Calu3 (cell line): ENCODE measurements around the gene CCDC180. TPM values are rescaled to one million over a fixed set of nuclear protein-coding genes. Genes with fewer than 3 reads are reported as not detected.

Experiments
- BruUV-seq: library from RNA; stranded (reverse); fragments of 400-500 nt; replicated peaks from 2 replicates; lab custom pipeline; 2021; lab: Mats Ljungman, UMichigan
- CTCF ChIA-PET: fragments of 300-600 bp; sonication (Branson Sonifier 250); formaldehyde crosslinking; loops from one replicate; lab custom pipeline; 2022; ENCODE audit warnings: antibody characterized with exemption; lab: Charles Lee
- DNase-seq: peaks from one replicate; pipeline ENCODE4 v3.0.0; 2022
- H3K27ac Mint-ChIP-seq: one replicate; pipeline ENCODE4 v1.8.0; 2022; ENCODE audit warnings: mixed read lengths; ENCODE audit not compliant: unreplicated experiment
- H3K27me3 Mint-ChIP-seq: one replicate; pipeline ENCODE4 v1.8.0; 2022; ENCODE audit warnings: mixed read lengths; ENCODE audit not compliant: unreplicated experiment
- H3K36me3 Mint-ChIP-seq: one replicate; pipeline ENCODE4 v1.8.0; 2022; ENCODE audit warnings: mild to moderate bottlenecking, moderate library complexity, mixed read lengths; ENCODE audit not compliant: insufficient read depth, unreplicated experiment
- H3K4me1 Mint-ChIP-seq: one replicate; pipeline ENCODE4 v1.8.0; 2022; ENCODE audit warnings: mild to moderate bottlenecking, low read depth, mixed read lengths; ENCODE audit not compliant: unreplicated experiment
- H3K4me3 Mint-ChIP-seq: one replicate; pipeline ENCODE4 v1.8.0; 2022; ENCODE audit warnings: mild to moderate bottlenecking, low read depth, moderate library complexity, mixed read lengths; ENCODE audit not compliant: unreplicated experiment
- H3K9me3 Mint-ChIP-seq: one replicate; pipeline ENCODE4 v1.8.0; 2022; ENCODE audit warnings: low read depth, mixed read lengths; ENCODE audit not compliant: unreplicated experiment
- CTCF ChIP-seq: fragments of 200-600 bp; IDR thresholded peaks from one replicate; pipeline ENCODE4 v1.8.0; 2022; ENCODE audit warnings: antibody characterized with exemption; ENCODE audit not compliant: unreplicated experiment
- intact Hi-C: fragments of 100-400 bp; cut with micrococcal nuclease; formaldehyde crosslinking; loops from one replicate; pipeline ENCODE4 v1.10.0; 2022; ENCODE audit not compliant: unreplicated experiment
- total RNA-seq: library from RNA; stranded (reverse); gene quantifications from 2 replicates; pipeline ENCODE4 v1.2.3, GENCODE V29; 2022

Gene CCDC180
- total RNA-seq, 1 experiment from 2014 or later, result 3.0 TPM

- no peak for TF ChIP-seq CTCF
- no TSS peak for BruUV-seq
- no peaks in the 10 kb centered on the region for H3K27me3 Mint-ChIP-seq
These were observed 5.8 kb downstream of the CCDC180 start for GRCh38 chr9:97313243-97313642.

GRCh38 chr9:97313746-97314145 lies 6.3 kb downstream of the CCDC180 start:
- H3K27me3 Mint-ChIP-seq, result no peaks in the 10 kb centered on the region
- peaks cover 5% of the 10 kb centered on the region for H3K36me3 Mint-ChIP-seq
- CTCF ChIA-PET, result no interaction called here
- no peak for DNase-seq
- no peak for TF ChIP-seq CTCF
- H3K9me3 Mint-ChIP-seq, result no peaks in the 10 kb centered on the region
- intact Hi-C loops, result no loop called here
- H3K4me1 Mint-ChIP-seq, result no peaks in the 10 kb centered on the region
- no TSS peak for BruUV-seq
- no peak overlapping the region for H3K4me3 Mint-ChIP-seq
- H3K27ac Mint-ChIP-seq, result no peak overlapping the region

More at GRCh38 chr9:97313243-97313642, 5.8 kb downstream of the CCDC180 start:
- no peak for DNase-seq
- Mint-ChIP-seq H3K36me3 (peaks cover 5% of the 10 kb centered on the region), H3K27ac (no peak overlapping the region), H3K4me1 (no peaks in the 10 kb centered on the region), H3K4me3 (no peak overlapping the region), H3K9me3 (no peaks in the 10 kb centered on the region)
- intact Hi-C loops, result no loop called here
- CTCF ChIA-PET, result no interaction called here

- CTCF ChIA-PET, result no interaction called here
- no peak for TF ChIP-seq CTCF
These were observed 7.0 kb downstream of the CCDC180 start for GRCh38 chr9:97314503-97314902.

GRCh38 chr9:97315550-97315949 lies 8.1 kb downstream of the CCDC180 start:
- CTCF ChIA-PET, result no interaction called here
- no peak for TF ChIP-seq CTCF
- H3K27ac Mint-ChIP-seq, result no peak overlapping the region
- H3K9me3 Mint-ChIP-seq, result no peaks in the 10 kb centered on the region
- peaks cover 3% of the 10 kb centered on the region for H3K36me3 Mint-ChIP-seq
- H3K4me3 Mint-ChIP-seq, result no peak overlapping the region
- H3K27me3 Mint-ChIP-seq, result no peaks in the 10 kb centered on the region
- intact Hi-C loops, result no loop called here
- no peaks in the 10 kb centered on the region for H3K4me1 Mint-ChIP-seq
- DNase-seq, result no peak
- BruUV-seq, result no TSS peak

More at GRCh38 chr9:97314503-97314902, 7.0 kb downstream of the CCDC180 start:
- H3K27me3 Mint-ChIP-seq, result no peaks in the 10 kb centered on the region
- no TSS peak for BruUV-seq
- no peak overlapping the region for H3K27ac Mint-ChIP-seq
- no peak for DNase-seq
- intact Hi-C loops, result no loop called here
- peaks cover 5% of the 10 kb centered on the region for H3K36me3 Mint-ChIP-seq
- no peaks in the 10 kb centered on the region for H3K9me3 Mint-ChIP-seq
- H3K4me1 Mint-ChIP-seq, result no peaks in the 10 kb centered on the region
- H3K4me3 Mint-ChIP-seq, result no peak overlapping the region
